Testis (tissue), 2 donors: ENCODE measurements around the gene AMPD3.

Source experiments
- POLR2A ChIP-seq: fragments of 450-650 bp; IDR thresholded peaks from one replicate; pipeline ENCODE4 v1.6.1; 2017; ENCODE audit warnings: antibody characterized with exemption, mild to moderate bottlenecking, moderate library complexity
- TF ChIP-seq, protein P1 (sequence below), 3 experiments: fragments of 450-650 bp in 2 of 3; fragments of 200-600 bp in 1 of 3; sonication (generic) in 1 of 3; IDR thresholded peaks; one replicate each; pipeline ENCODE4 v1.5.1; 2016 to 2019; ENCODE audit warnings: antibody characterized with exemption in 3 of 3, mild to moderate bottlenecking in 2 of 3, moderate library complexity in 1 of 3

DNA sequence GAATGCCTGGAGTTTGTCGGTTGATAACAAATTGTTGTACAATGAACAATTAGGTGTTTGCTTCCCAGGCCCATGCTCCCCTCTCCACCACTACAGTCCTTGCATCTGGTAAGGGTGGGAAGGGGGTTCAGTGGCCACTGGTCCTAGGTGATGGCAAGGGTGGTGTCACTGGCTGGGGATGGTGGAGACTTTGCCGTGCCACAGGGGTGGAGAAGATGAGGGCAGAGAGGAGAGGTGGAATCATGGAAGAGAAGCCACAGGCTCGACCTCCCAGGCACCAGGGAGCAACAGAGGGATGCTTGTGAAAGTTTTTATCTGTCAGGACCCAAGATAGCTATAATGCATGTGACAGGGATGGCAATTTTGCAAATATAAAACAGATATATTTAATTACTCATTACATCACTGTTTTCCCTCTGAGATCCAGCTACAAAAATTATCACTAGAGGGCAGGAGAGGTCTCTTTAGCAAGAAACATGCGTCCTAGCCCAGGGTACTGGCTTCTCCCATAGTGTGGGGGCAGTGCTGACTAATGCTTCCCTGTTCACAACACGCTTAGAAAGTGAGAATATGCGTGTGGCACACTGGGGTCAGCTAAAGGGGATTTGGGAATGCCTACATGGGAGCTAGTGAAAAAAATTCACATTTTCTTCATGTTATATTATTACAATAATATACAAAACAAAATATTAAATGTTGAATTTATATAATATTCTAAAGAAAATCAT lies 49.0 kb upstream of the AMPD3 start:
- TF ChIP-seq, protein P1, sequence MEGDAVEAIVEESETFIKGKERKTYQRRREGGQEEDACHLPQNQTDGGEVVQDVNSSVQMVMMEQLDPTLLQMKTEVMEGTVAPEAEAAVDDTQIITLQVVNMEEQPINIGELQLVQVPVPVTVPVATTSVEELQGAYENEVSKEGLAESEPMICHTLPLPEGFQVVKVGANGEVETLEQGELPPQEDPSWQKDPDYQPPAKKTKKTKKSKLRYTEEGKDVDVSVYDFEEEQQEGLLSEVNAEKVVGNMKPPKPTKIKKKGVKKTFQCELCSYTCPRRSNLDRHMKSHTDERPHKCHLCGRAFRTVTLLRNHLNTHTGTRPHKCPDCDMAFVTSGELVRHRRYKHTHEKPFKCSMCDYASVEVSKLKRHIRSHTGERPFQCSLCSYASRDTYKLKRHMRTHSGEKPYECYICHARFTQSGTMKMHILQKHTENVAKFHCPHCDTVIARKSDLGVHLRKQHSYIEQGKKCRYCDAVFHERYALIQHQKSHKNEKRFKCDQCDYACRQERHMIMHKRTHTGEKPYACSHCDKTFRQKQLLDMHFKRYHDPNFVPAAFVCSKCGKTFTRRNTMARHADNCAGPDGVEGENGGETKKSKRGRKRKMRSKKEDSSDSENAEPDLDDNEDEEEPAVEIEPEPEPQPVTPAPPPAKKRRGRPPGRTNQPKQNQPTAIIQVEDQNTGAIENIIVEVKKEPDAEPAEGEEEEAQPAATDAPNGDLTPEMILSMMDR (IDR thresholded peaks at IDR 0.05): peak; percentile 55 to 72 (median 66)
- no peak for TF ChIP-seq POLR2A
